DMS114 treated with DMSO at 0.1 percent for 48 hours (cell line): ENCODE measurements around the gene TEDC1.
"Not testable (repeated sequence)": the region's sequence is repeated elsewhere in the genome, so short reads cannot be mapped to it uniquely, and the experiment has no call there.

ENCODE experiments used
- DNase-seq: peaks from one replicate; lab custom pipeline; 2025; ENCODE audit not compliant: unreplicated experiment; lab: John Stamatoyannopoulos, UW

TEDC1 gene

GRCh38 chr14:105536051-105536450 lies 45.0 kb downstream of the TEDC1 start:
- no peak for DNase-seq

GRCh38 chr14:105536691-105537579 lies 45.9 kb downstream of the TEDC1 start:
- no peak for DNase-seq

- DNase-seq, result no peak
Observed at GRCh38 chr14:105537580-105538474, 46.8 kb downstream of the TEDC1 start.

GRCh38 chr14:105538481-105539049 lies 47.5 kb downstream of the TEDC1 start:
- DNase-seq, result no peak

- DNase-seq, result no peak
Observed at GRCh38 chr14:105540811-105541210, 49.8 kb downstream of the TEDC1 start.

- DNase-seq, result no peak
Observed at GRCh38 chr14:105541218-105541875, 50.3 kb downstream of the TEDC1 start.

- not testable (repeated sequence) for DNase-seq
Observed at GRCh38 chr14:105545676-105546075, 54.6 kb downstream of the TEDC1 start.

GRCh38 chr14:105546410-105546809 lies 55.4 kb downstream of the TEDC1 start:
- DNase-seq, result not testable (repeated sequence)

- DNase-seq, result not testable (repeated sequence)
Observed at GRCh38 chr14:105547072-105547471, 56.0 kb downstream of the TEDC1 start.

GRCh38 chr14:105547741-105548169 lies 56.7 kb downstream of the TEDC1 start:
- no peak for DNase-seq
